Measurements from ENCODE around the gene SLC23A3. TPM values are rescaled to one million over a fixed set of nuclear protein-coding genes. Genes with fewer than 3 reads are reported as not detected.

Gene SLC23A3
- total RNA-seq, 2 donors from 2014 or later: 2.9 to 7.7 TPM

Other genes with a start within 250 kb of the SLC23A3 start
- gene CDK5R2, start 210.4 kb downstream of the SLC23A3 start, total RNA-seq: not detected
- gene FEV, start 184.8 kb downstream of the SLC23A3 start, total RNA-seq: not detected
- not detected for gene CRYBA2, start 176.6 kb downstream of the SLC23A3 start, total RNA-seq
- gene CFAP65, start 128.5 kb downstream of the SLC23A3 start, total RNA-seq: not detected
- under 1 TPM; 0.28 to 0.29 TPM for gene IHH, start 109.1 kb downstream of the SLC23A3 start, total RNA-seq
- gene NHEJ1, start 9.2 kb downstream of the SLC23A3 start, total RNA-seq: 10 to 100 TPM; 24.1 to 26.6 TPM
- gene CNPPD1, start 6.9 kb upstream of the SLC23A3 start, total RNA-seq: 10 to 100 TPM; 60.4 to 67.0 TPM
- gene RETREG2, start 8.2 kb upstream of the SLC23A3 start, total RNA-seq: 100 to 1,000 TPM; 104 to 148 TPM
- gene ZFAND2B, start 36.8 kb upstream of the SLC23A3 start, total RNA-seq: 10 to 100 TPM; 27.9 to 29.8 TPM
- 10 to 100 TPM; 29.7 to 94.1 TPM for gene ABCB6, start 48.9 kb upstream of the SLC23A3 start, total RNA-seq
- 10 to 100 TPM; 46.6 to 81.3 TPM for gene ATG9A, start 59.6 kb upstream of the SLC23A3 start, total RNA-seq
- gene ANKZF1, start 59.8 kb upstream of the SLC23A3 start, total RNA-seq: 100 to 1,000 TPM; 109 to 367 TPM
- gene GLB1L, start 75.4 kb upstream of the SLC23A3 start, total RNA-seq: 1 to 10 TPM; 2.8 to 5.3 TPM
- gene STK16, start 75.5 kb upstream of the SLC23A3 start, total RNA-seq: 10 to 100 TPM; 22.0 to 30.3 TPM
- gene TUBA4B, start 83.2 kb upstream of the SLC23A3 start, total RNA-seq: not detected
- 100 to 1,000 TPM; 347 to 530 TPM for gene TUBA4A, start 83.9 kb upstream of the SLC23A3 start, total RNA-seq
- 100 to 1,000 TPM in 1 of 2 donors, 10 to 100 TPM in 1; 55.7 to 153 TPM for gene DNAJB2, start 109.3 kb upstream of the SLC23A3 start, total RNA-seq
- gene PTPRN, start 139.4 kb upstream of the SLC23A3 start, total RNA-seq: 1 to 10 TPM in 1 of 2 donors, under 1 TPM in 1; 0.67 to 6.3 TPM
- gene RESP18, start 162.7 kb upstream of the SLC23A3 start, total RNA-seq: not detected
- gene DNPEP, start 217.9 kb upstream of the SLC23A3 start, total RNA-seq: 10 to 100 TPM; 80.9 to 99.6 TPM
- gene DES, start 248.3 kb upstream of the SLC23A3 start, total RNA-seq: not detected